IPS-NIHi7 (cell line): ENCODE results near the gene PEAK3.

Experiments used
- DNase-seq: peaks from one replicate; pipeline ENCODE4 v3.0.0; 2012; ENCODE audit warnings: mixed read lengths; ENCODE audit errors: extremely low spot score

The PEAK3 gene

GRCh38 chr19:2236314-2237050 lies 45.5 kb downstream of the PEAK3 start, which contains the start of the genes PLEKHJ1 and SF3A2:
Gene PLEKHJ1 (minus strand): TSS chr19:2236329. CDS start chr19:2236248, 81 bp downstream.
Gene SF3A2 (plus strand): TSS chr19:2236824. CDS start chr19:2243419, 6,595 bp downstream.
- DNase-seq: peak; percentile 98

GRCh38 chr19:2236064-2236313 lies 46.0 kb downstream of the PEAK3 start:
- DNase-seq: no peak

- DNase-seq: no peak
Measured at GRCh38 chr19:2235381-2236063, 46.5 kb downstream of the PEAK3 start.

GRCh38 chr19:2234996-2235380 lies 47.0 kb downstream of the PEAK3 start:
- DNase-seq: no peak

- DNase-seq: no peak
Measured at GRCh38 chr19:2233601-2234280, 48.2 kb downstream of the PEAK3 start.

GRCh38 chr19:2232286-2233151 lies 49.5 kb downstream of the PEAK3 start:
- no peak for DNase-seq

- DNase-seq: no peak
Measured at GRCh38 chr19:2231621-2232221, 50.3 kb downstream of the PEAK3 start.

- DNase-seq: no peak
Measured at GRCh38 chr19:2230807-2231533, 51.0 kb downstream of the PEAK3 start.

GRCh38 chr19:2230033-2230531 lies 51.9 kb downstream of the PEAK3 start:
- no peak for DNase-seq

- DNase-seq: no peak
Measured at GRCh38 chr19:2229103-2230032, 52.6 kb downstream of the PEAK3 start.

GRCh38 chr19:2228157-2229030 lies 53.6 kb downstream of the PEAK3 start:
- DNase-seq: no peak

GRCh38 chr19:2227415-2228156 lies 54.4 kb downstream of the PEAK3 start:
- no peak for DNase-seq

GRCh38 chr19:2226840-2227360 lies 55.1 kb downstream of the PEAK3 start:
- DNase-seq: no peak

- no peak for DNase-seq
Measured at GRCh38 chr19:2226051-2226839, 55.7 kb downstream of the PEAK3 start.

GRCh38 chr19:2225415-2226050 lies 56.4 kb downstream of the PEAK3 start:
- no peak for DNase-seq

GRCh38 chr19:2224754-2225349 lies 57.1 kb downstream of the PEAK3 start:
- no peak for DNase-seq
